MM.1S (cell line): ENCODE measurements around the gene CHRNG.

Experiments
- DNase-seq: peaks from one replicate; pipeline ENCODE4 v3.0.0-alpha.2; 2015
- H2AFZ ChIP-seq: fragments of 300-600 bp; sonication (generic); 2 replicates; pipeline ENCODE4 v1.6.0; 2016; ENCODE audit warnings: antibody characterized with exemption, low read length
- H3F3A ChIP-seq: fragments of 300-600 bp; sonication (generic); 2 replicates; pipeline ENCODE4 v1.6.1; 2016; ENCODE audit warnings: mild to moderate bottlenecking, antibody characterized with exemption, low read length, moderate library complexity, mixed read lengths; ENCODE audit not compliant: insufficient read depth
- H3K27ac ChIP-seq: fragments of 300-600 bp; sonication (generic); 2 replicates; pipeline ENCODE4 v1.5.1; 2016; ENCODE audit warnings: mild to moderate bottlenecking, low read length
- H3K27me3 ChIP-seq: fragments of 300-600 bp; sonication (generic); replicated peaks from 2 replicates; pipeline ENCODE4 v1.6.0; 2016; ENCODE audit warnings: low read length; ENCODE audit not compliant: insufficient read depth
- H3K36me3 ChIP-seq: fragments of 300-600 bp; sonication (generic); replicated peaks from 2 replicates; pipeline ENCODE4 v1.6.1; 2016; ENCODE audit warnings: mild to moderate bottlenecking, low read length, mixed read lengths; ENCODE audit not compliant: insufficient read depth
- H3K4me1 ChIP-seq: fragments of 300-600 bp; sonication (generic); 2 replicates; pipeline ENCODE4 v1.6.1; 2016; ENCODE audit warnings: low read length, mixed read lengths
- H3K4me2 ChIP-seq: fragments of 300-600 bp; sonication (generic); 2 replicates; pipeline ENCODE4 v1.6.0; 2016; ENCODE audit warnings: low read depth, low read length
- H3K4me3 ChIP-seq: fragments of 300-600 bp; sonication (generic); 2 replicates; pipeline ENCODE4 v1.5.1; 2016; ENCODE audit warnings: low read length, mixed read lengths
- H3K79me2 ChIP-seq: fragments of 300-600 bp; sonication (generic); 2 replicates; pipeline ENCODE4 v1.6.1; 2016; ENCODE audit warnings: mixed run types, low read length, mixed read lengths
- H3K9ac ChIP-seq: fragments of 300-600 bp; sonication (generic); 2 replicates; pipeline ENCODE4 v1.6.1; 2016; ENCODE audit warnings: low read length, mixed read lengths
- H3K9me2 ChIP-seq: fragments of 300-600 bp; sonication (generic); replicated peaks from 2 replicates; pipeline ENCODE4 v1.6.1; 2016; ENCODE audit warnings: mild to moderate bottlenecking, low read length, mixed read lengths; ENCODE audit not compliant: insufficient read depth
- H3K9me3 ChIP-seq: fragments of 300-600 bp; sonication (generic); replicated peaks from 2 replicates; pipeline ENCODE4 v1.6.1; 2016; ENCODE audit warnings: mild to moderate bottlenecking, low read length, mixed read lengths; ENCODE audit not compliant: insufficient read depth
- H4K20me1 ChIP-seq: fragments of 300-600 bp; sonication (generic); 2 replicates; pipeline ENCODE4 v1.6.1; 2016; ENCODE audit warnings: mild to moderate bottlenecking, low read length, moderate library complexity, mixed read lengths; ENCODE audit not compliant: insufficient read depth
- EZH2 ChIP-seq: fragments of 300-600 bp; sonication (generic); optimal IDR thresholded peaks from 2 replicates; pipeline ENCODE3; 2017; ENCODE audit warnings: low read depth, mild to moderate bottlenecking, antibody characterized with exemption, low read length, mixed read lengths
- EZH2phosphoT487 ChIP-seq: fragments of 300-600 bp; sonication (generic); IDR thresholded peaks from 2 replicates; pipeline ENCODE4 v1.6.1; 2018; ENCODE audit warnings: antibody characterized with exemption, low read length
- TF ChIP-seq, protein P1 (sequence below): fragments of 300-600 bp; sonication (generic); IDR thresholded peaks from 2 replicates; pipeline ENCODE4 v1.5.1; 2016; ENCODE audit warnings: antibody characterized with exemption, low read length, mixed read lengths

CHRNG gene

DNA sequence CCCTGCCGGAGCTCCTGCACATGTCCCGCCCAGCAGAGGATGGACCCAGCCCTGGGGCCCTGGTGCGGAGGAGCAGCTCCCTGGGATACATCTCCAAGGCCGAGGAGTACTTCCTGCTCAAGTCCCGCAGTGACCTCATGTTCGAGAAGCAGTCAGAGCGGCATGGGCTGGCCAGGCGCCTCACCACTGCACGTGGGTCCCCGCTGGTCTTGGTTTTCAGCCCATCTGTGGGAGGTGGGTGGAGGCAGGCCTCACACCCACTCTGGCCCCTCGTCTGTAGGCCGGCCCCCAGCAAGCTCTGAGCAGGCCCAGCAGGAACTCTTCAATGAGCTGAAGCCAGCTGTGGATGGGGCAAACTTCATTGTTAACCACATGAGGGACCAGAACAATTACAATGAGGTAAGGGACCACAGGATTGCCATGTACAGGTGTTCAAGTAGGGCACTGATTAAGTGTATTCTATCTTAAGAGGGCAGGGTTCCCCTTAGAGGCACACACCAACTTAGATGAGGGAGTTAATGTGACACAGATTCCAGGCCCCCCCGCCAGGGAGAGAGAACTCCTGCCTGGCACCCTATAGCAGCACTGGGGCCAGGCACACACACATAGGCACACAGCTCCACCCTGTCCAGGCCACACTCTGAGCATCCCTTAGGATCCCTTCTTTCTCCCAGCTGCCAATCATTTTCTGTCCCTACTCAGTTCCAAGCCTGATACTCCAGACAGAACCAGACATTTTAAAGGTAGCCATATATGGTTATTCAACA is 5.4 kb upstream of the CHRNG start:
- H3K9me3 ChIP-seq = no peaks in the 10 kb centered on the region
- no peaks in the 10 kb centered on the region for H4K20me1 ChIP-seq
- DNase-seq = no peak
- H3K4me3 ChIP-seq = no peak overlapping the region
- H2AFZ ChIP-seq = no peak overlapping the region
- no peaks in the 10 kb centered on the region for H3K4me1 ChIP-seq
- no peak overlapping the region for H3K4me2 ChIP-seq
- no peaks in the 10 kb centered on the region for H3K9me2 ChIP-seq
- no peak overlapping the region for H3K9ac ChIP-seq
- TF ChIP-seq EZH2 (no peak), EZH2phosphoT487 (no peak)
- TF ChIP-seq, protein P1, sequence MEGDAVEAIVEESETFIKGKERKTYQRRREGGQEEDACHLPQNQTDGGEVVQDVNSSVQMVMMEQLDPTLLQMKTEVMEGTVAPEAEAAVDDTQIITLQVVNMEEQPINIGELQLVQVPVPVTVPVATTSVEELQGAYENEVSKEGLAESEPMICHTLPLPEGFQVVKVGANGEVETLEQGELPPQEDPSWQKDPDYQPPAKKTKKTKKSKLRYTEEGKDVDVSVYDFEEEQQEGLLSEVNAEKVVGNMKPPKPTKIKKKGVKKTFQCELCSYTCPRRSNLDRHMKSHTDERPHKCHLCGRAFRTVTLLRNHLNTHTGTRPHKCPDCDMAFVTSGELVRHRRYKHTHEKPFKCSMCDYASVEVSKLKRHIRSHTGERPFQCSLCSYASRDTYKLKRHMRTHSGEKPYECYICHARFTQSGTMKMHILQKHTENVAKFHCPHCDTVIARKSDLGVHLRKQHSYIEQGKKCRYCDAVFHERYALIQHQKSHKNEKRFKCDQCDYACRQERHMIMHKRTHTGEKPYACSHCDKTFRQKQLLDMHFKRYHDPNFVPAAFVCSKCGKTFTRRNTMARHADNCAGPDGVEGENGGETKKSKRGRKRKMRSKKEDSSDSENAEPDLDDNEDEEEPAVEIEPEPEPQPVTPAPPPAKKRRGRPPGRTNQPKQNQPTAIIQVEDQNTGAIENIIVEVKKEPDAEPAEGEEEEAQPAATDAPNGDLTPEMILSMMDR = no peak
- H3K27ac ChIP-seq = no peak overlapping the region
- no peaks in the 10 kb centered on the region for H3K79me2 ChIP-seq
- peaks cover 5% of the 10 kb centered on the region; the same call in 1 of the 2 replicates for H3K27me3 ChIP-seq
- no peaks in the 10 kb centered on the region for H3F3A ChIP-seq
- no peaks in the 10 kb centered on the region for H3K36me3 ChIP-seq

DNA sequence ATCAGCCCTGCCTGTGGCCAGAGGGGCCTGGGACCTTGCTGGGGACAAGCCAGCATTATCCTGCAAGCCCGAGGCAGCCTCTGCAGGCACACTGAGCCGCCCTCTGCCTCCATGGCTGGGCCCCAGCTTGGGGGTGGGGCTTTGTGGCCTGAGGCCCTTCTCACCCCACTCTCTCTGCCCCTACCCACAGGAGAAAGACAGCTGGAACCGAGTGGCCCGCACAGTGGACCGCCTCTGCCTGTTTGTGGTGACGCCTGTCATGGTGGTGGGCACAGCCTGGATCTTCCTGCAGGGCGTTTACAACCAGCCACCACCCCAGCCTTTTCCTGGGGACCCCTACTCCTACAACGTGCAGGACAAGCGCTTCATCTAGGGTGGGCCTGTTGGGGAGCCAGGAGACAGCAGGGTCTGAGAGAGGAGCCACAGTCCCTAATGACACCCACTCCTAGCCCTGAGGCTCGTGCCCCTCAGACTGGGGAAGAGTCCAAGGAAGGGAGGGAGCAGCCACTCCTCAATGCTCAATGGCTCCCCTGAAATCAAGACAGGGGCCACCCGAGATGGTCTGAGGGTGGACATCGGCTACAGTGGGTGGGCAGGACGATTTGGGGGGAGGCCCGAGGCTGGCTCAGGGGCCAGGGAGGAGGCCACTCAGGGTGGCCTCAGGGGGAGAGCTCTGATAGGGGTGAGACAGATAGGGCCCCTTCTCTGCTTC is 4.4 kb upstream of the CHRNG start:
- H3K4me1 ChIP-seq = no peaks in the 10 kb centered on the region
- no peak for DNase-seq
- no peak overlapping the region for H3K9ac ChIP-seq
- no peak overlapping the region for H2AFZ ChIP-seq
- H3K27me3 ChIP-seq = peaks cover 5% of the 10 kb centered on the region; the same call in 1 of the 2 replicates
- H3K27ac ChIP-seq = no peak overlapping the region
- no peaks in the 10 kb centered on the region for H3K9me3 ChIP-seq
- H3K4me3 ChIP-seq = no peak overlapping the region
- H3F3A ChIP-seq = no peaks in the 10 kb centered on the region
- no peaks in the 10 kb centered on the region for H3K79me2 ChIP-seq
- H3K4me2 ChIP-seq = no peak overlapping the region
- TF ChIP-seq EZH2phosphoT487 = no peak
- no peak for TF ChIP-seq EZH2
- TF ChIP-seq, protein P1 = no peak
- H4K20me1 ChIP-seq = no peaks in the 10 kb centered on the region
- H3K9me2 ChIP-seq = no peaks in the 10 kb centered on the region
- H3K36me3 ChIP-seq = no peaks in the 10 kb centered on the region

DNA sequence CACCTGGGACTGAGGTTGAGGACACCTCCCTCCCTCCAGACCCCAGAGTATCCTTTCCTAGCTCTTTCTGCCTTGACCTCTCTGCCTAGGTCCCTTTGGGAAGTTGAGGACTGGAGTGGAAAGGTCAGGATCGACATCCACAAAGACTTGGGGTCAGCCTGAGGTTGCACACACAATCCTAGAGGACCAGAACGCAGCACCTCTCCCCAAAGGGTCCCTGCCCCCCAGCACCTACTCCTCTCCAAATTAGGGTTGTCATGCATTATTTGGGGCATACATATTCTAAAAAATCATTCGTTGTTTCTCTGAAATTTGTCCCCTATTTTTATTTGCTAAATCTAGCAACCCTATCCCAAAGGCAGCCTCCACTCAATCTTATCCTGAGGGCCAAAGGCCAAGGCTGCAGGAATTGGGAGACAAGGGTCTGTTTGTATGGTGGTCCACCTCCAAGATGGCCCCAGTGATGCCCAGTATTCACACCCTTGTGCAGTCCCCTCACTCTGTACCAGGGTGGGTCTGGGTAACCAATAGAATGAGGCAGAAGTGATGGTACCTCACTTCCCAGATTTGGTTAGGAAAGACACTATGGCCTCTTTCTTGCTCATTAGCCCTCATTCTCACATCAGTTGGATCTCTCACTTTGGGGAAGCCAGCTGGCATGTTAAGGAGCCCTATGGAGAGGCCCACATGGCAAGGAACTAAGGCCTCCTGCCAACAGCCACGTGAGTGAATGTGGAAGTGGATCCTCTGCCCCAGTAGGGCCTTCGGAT is 3.5 kb upstream of the CHRNG start:
- H3K27ac ChIP-seq = no peak overlapping the region
- H3K79me2 ChIP-seq = no peaks in the 10 kb centered on the region
- H3K9ac ChIP-seq = no peak overlapping the region
- H3K9me3 ChIP-seq = no peaks in the 10 kb centered on the region
- DNase-seq = no peak
- no peak overlapping the region for H3K4me2 ChIP-seq
- no peak overlapping the region for H3K4me3 ChIP-seq
- no peaks in the 10 kb centered on the region for H3K4me1 ChIP-seq
- H2AFZ ChIP-seq = no peak overlapping the region
- TF ChIP-seq, protein P1 = no peak
- no peaks in the 10 kb centered on the region for H4K20me1 ChIP-seq
- no peaks in the 10 kb centered on the region for H3K9me2 ChIP-seq
- no peaks in the 10 kb centered on the region for H3K36me3 ChIP-seq
- H3F3A ChIP-seq = no peaks in the 10 kb centered on the region
- peaks cover 5% of the 10 kb centered on the region; the same call in 1 of the 2 replicates for H3K27me3 ChIP-seq
